ENCODE results near the gene DOLPP1. TPM values are rescaled to one million over a fixed set of nuclear protein-coding genes. Genes with fewer than 3 reads are reported as not detected.

The DOLPP1 gene
- polyA plus RNA-seq, 1 of the 3 experiments (the other 2 are of a cell fraction): 19.9 TPM

- no peak for DNase-seq
- H3K79me2 ChIP-seq (ENCODE audit: insufficient read depth): no peaks in the 10 kb centered on the region
- no peaks in the 10 kb centered on the region for H3K27me3 ChIP-seq (ENCODE audit: insufficient read depth)
- H3K4me3 ChIP-seq (ENCODE audit: low read depth in 2 of 2, low read length in 1 of 2): no peak overlapping the region
- no peak overlapping the region for H3K9ac ChIP-seq
- H3K36me3 ChIP-seq (replicated peaks in 1 of 2; ENCODE audit: control insufficient read depth in 1 of 2, insufficient read depth in 2 of 2, low read length in 1 of 2): peaks cover 0 to 28% of the 10 kb centered on the region in 2 experiments
- no peaks in the 10 kb centered on the region for H3K9me2 ChIP-seq
- no peaks in the 10 kb centered on the region for H3K9me3 ChIP-seq
- TF ChIP-seq, protein P1, sequence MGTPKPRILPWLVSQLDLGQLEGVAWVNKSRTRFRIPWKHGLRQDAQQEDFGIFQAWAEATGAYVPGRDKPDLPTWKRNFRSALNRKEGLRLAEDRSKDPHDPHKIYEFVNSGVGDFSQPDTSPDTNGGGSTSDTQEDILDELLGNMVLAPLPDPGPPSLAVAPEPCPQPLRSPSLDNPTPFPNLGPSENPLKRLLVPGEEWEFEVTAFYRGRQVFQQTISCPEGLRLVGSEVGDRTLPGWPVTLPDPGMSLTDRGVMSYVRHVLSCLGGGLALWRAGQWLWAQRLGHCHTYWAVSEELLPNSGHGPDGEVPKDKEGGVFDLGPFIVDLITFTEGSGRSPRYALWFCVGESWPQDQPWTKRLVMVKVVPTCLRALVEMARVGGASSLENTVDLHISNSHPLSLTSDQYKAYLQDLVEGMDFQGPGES (IDR thresholded peaks at IDR 0.05; ENCODE audit: low read depth, low read length): no peak
- TF ChIP-seq RCOR1 (IDR thresholded peaks at IDR 0.05; ENCODE audit: low read length) (no peak), EZH2phosphoT487 (IDR thresholded peaks at IDR 0.05; ENCODE audit: borderline replicate concordance, low read depth) (no peak), ELF1 (IDR thresholded peaks at IDR 0.05) (no peak), RFX5 (IDR thresholded peaks at IDR 0.05; ENCODE audit: low read length) (no peak), USF2 (IDR thresholded peaks at IDR 0.05; ENCODE audit: borderline replicate concordance, low read depth, low read length) (no peak), TAF1 (IDR thresholded peaks at IDR 0.05; ENCODE audit: borderline replicate concordance, low read depth, low read length) (no peak), NFIC (IDR thresholded peaks at IDR 0.05; ENCODE audit: borderline replicate concordance) (no peak), MXI1 (IDR thresholded peaks at IDR 0.05; ENCODE audit: low read depth, low read length) (no peak)
- TF ChIP-seq, protein P2, sequence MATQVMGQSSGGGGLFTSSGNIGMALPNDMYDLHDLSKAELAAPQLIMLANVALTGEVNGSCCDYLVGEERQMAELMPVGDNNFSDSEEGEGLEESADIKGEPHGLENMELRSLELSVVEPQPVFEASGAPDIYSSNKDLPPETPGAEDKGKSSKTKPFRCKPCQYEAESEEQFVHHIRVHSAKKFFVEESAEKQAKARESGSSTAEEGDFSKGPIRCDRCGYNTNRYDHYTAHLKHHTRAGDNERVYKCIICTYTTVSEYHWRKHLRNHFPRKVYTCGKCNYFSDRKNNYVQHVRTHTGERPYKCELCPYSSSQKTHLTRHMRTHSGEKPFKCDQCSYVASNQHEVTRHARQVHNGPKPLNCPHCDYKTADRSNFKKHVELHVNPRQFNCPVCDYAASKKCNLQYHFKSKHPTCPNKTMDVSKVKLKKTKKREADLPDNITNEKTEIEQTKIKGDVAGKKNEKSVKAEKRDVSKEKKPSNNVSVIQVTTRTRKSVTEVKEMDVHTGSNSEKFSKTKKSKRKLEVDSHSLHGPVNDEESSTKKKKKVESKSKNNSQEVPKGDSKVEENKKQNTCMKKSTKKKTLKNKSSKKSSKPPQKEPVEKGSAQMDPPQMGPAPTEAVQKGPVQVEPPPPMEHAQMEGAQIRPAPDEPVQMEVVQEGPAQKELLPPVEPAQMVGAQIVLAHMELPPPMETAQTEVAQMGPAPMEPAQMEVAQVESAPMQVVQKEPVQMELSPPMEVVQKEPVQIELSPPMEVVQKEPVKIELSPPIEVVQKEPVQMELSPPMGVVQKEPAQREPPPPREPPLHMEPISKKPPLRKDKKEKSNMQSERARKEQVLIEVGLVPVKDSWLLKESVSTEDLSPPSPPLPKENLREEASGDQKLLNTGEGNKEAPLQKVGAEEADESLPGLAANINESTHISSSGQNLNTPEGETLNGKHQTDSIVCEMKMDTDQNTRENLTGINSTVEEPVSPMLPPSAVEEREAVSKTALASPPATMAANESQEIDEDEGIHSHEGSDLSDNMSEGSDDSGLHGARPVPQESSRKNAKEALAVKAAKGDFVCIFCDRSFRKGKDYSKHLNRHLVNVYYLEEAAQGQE (IDR thresholded peaks at IDR 0.05; ENCODE audit: low read depth, low read length): no peak
- ChIA-PET POLR2A (interaction anchor here (2.0 kb wide), 1 partner anchor 14 kb away, joined by 8 read pairs; the partner anchor contains the start of gene DOLPP1), CTCF (interaction anchor here (1.1 to 1.4 kb wide), 3 partner anchors 11 to 44 kb away, joined by 4 to 6 read pairs (median 4); no protein-coding TSS in a partner anchor)
- no peaks in the 10 kb centered on the region for H4K20me1 ChIP-seq (ENCODE audit: insufficient read depth)
- H3K27ac ChIP-seq (ENCODE audit: low read depth in 2 of 2, low read length in 1 of 2): no peak overlapping the region
- no peak overlapping the region for H3K4me2 ChIP-seq
- H3K4me1 ChIP-seq (ENCODE audit: control insufficient read depth in 1 of 2, insufficient read depth in 2 of 2, low read depth in 1 of 2, low read length in 1 of 2): no peaks in the 10 kb centered on the region; a peak in 1 of 4 replicates
- no peaks in the 10 kb centered on the region for H3F3A ChIP-seq (replicated peaks; ENCODE audit: insufficient read depth)
- no peak overlapping the region for H2AFZ ChIP-seq (ENCODE audit: low read depth)
- 99% methylated on average over 11 of the region's 21 CpGs for WGBS (ENCODE audit: low lambda C conversion rate)
These were observed 14.3 kb downstream of the DOLPP1 start for GRCh38 chr9:129095170-129095667.

All from SK-N-SH (cell line).